Cardiac muscle cell (in vitro differentiated cells and primary cell): ENCODE results near the gene RHBDD3. TPM values are rescaled to one million over a fixed set of nuclear protein-coding genes. Genes with fewer than 3 reads are reported as not detected.

Experiments used
- DNase-seq, 2 donors: peaks; one replicate each; pipeline versions ENCODE4 v3.0.0 to v3.0.0-alpha.2; 2010 to 2017; ENCODE audit warnings: low read depth in 1 of 2, low spot score in 1 of 2
- H3K27ac ChIP-seq: fragments of 200-600 bp; sonication (generic); 2 replicates; pipeline ENCODE4 v1.5.1; 2016
- H3K27me3 ChIP-seq: fragments of 200-600 bp; sonication (generic); 2 replicates; pipeline ENCODE4 v1.6.0; 2016; ENCODE audit warnings: control low read depth
- H3K36me3 ChIP-seq: fragments of 200-600 bp; sonication (generic); 2 replicates; pipeline ENCODE4 v1.5.1; 2016; ENCODE audit warnings: control low read depth
- H3K4me1 ChIP-seq: fragments of 200-600 bp; sonication (generic); 2 replicates; pipeline ENCODE4 v1.8.1; 2017; ENCODE audit warnings: low read depth, mild to moderate bottlenecking, mixed run types
- H3K4me3 ChIP-seq: fragments of 200-600 bp; sonication (generic); 2 replicates; pipeline ENCODE4 v1.5.1; 2016; ENCODE audit warnings: mild to moderate bottlenecking
- H3K9me3 ChIP-seq: fragments of 200-600 bp; sonication (generic); 2 replicates; pipeline ENCODE4 v1.5.1; 2017; ENCODE audit warnings: low read depth, mild to moderate bottlenecking, control low read depth
- polyA plus RNA-seq: library from polyadenylated mRNA; unstranded; fragments of >200 nt; fragmentation: Nextera tagmentation; extraction: Ambion mirVana; gene quantifications from 2 replicates; pipeline ENCODE4 v1.2.1, GENCODE V29; 2016
- total RNA-seq: library from RNA; depleted of rRNA; stranded (reverse); fragments of >200 nt; gene quantifications from 2 replicates; pipeline ENCODE4 v1.2.3, GENCODE V29; 2016
- TF ChIP-seq, protein P1 (sequence below): IDR thresholded peaks from 2 replicates; pipeline ENCODE4 v1.5.1; 2012; ENCODE audit warnings: low read depth, mild to moderate bottlenecking, low read length

RHBDD3 gene
- total and polyA plus RNA-seq, 2 experiments from 2014 or later: 80.4 to 88.6 TPM

DNA sequence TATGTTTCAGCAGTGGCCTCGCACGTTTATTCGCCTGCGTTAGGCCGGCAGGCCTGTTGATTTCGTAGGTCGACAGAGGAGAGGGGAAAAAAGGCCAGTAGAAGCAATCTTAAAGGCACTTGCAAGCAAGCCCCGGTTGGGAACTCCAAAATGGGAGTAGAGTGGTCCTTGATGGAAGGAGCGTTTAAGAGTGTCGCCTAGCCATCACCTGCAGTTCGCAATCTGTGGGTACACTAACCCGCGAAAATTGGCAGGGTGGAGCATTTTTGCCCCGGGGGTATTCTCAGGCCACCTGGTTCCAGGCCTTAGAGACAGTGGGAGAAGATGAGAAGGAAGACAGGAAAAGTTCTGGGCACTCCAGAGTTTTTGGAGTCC is 1.4 kb upstream of the RHBDD3 start:
- peak overlapping the region; percentile 71 for H3K4me3 ChIP-seq
- TF ChIP-seq, protein P1, sequence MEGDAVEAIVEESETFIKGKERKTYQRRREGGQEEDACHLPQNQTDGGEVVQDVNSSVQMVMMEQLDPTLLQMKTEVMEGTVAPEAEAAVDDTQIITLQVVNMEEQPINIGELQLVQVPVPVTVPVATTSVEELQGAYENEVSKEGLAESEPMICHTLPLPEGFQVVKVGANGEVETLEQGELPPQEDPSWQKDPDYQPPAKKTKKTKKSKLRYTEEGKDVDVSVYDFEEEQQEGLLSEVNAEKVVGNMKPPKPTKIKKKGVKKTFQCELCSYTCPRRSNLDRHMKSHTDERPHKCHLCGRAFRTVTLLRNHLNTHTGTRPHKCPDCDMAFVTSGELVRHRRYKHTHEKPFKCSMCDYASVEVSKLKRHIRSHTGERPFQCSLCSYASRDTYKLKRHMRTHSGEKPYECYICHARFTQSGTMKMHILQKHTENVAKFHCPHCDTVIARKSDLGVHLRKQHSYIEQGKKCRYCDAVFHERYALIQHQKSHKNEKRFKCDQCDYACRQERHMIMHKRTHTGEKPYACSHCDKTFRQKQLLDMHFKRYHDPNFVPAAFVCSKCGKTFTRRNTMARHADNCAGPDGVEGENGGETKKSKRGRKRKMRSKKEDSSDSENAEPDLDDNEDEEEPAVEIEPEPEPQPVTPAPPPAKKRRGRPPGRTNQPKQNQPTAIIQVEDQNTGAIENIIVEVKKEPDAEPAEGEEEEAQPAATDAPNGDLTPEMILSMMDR: no peak
- peaks cover 25% of the 10 kb centered on the region for H3K4me1 ChIP-seq
- H3K9me3 ChIP-seq: no peaks in the 10 kb centered on the region
- peaks cover 28% of the 10 kb centered on the region for H3K36me3 ChIP-seq
- no peaks in the 10 kb centered on the region for H3K27me3 ChIP-seq
- peak; percentile 13 to 25 for DNase-seq
- H3K27ac ChIP-seq: peak overlapping the region; percentile 100

DNA sequence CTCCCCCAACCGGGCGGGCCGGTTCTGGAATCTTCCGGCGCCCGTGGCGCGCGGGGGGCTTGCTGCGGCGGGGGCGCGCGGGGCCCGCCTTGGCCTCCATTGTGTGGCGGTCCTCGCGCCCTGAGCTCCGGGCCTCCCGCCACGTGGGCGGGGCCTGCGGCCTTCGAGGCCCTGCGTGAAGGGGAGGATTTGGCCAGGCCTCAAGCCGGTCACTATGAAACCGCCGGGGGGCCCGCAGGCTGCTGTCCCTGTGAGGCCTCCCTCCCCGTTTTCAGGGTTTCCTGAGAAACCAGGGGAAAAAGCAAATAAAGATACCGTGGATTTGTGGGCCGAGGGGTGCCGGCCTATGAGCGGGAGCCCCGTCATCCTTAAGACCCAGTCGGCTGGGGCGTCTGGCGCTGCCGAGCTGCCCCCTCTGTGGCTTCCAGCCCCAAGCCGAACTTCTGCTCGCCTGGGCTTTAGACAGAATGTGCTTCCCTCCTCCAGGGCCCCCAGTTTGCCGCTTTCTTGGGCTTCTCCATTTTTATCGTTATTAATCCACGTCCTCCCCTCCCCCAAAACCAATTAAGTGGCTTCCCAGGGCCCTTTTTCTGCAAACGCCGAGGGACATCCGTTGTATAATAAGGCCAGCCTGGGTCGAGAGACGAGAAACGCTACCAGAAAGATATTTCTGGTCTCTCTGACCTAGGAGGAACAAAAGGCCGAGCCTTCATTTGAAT is 889 bp upstream of the RHBDD3 start:
- H3K4me3 ChIP-seq: peak overlapping the region; percentile 71
- H3K36me3 ChIP-seq: peaks cover 22% of the 10 kb centered on the region
- H3K9me3 ChIP-seq: no peaks in the 10 kb centered on the region
- no peaks in the 10 kb centered on the region for H3K27me3 ChIP-seq
- H3K27ac ChIP-seq: peak overlapping the region; percentile 100
- DNase-seq: peak; percentile 55 to 86
- H3K4me1 ChIP-seq: peaks cover 25% of the 10 kb centered on the region
- TF ChIP-seq, protein P1: no peak

DNA sequence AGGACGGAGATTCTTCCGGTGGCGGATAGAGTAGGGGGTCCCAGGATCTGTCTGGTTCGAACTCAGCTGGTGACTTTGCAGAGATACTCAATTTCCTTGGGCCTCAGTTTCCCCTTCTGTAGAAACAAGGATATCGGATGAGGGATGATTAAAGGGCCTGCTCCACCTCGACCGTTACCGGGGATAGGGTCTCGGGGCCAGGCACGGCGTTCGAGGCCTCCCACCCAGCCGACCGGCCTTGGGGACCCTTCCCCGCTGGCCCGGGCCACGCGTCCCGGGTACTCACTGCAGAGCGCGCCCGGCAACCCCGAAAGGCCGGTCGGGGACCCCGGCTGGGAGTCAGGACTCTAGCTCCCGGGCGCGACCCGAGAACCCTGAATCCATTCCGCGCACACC is 321 bp downstream of the RHBDD3 start:
- peaks cover 10% of the 10 kb centered on the region for H3K36me3 ChIP-seq
- TF ChIP-seq, protein P1: no peak
- DNase-seq: peak in 1 of 2 donors; percentile 6

DNA sequence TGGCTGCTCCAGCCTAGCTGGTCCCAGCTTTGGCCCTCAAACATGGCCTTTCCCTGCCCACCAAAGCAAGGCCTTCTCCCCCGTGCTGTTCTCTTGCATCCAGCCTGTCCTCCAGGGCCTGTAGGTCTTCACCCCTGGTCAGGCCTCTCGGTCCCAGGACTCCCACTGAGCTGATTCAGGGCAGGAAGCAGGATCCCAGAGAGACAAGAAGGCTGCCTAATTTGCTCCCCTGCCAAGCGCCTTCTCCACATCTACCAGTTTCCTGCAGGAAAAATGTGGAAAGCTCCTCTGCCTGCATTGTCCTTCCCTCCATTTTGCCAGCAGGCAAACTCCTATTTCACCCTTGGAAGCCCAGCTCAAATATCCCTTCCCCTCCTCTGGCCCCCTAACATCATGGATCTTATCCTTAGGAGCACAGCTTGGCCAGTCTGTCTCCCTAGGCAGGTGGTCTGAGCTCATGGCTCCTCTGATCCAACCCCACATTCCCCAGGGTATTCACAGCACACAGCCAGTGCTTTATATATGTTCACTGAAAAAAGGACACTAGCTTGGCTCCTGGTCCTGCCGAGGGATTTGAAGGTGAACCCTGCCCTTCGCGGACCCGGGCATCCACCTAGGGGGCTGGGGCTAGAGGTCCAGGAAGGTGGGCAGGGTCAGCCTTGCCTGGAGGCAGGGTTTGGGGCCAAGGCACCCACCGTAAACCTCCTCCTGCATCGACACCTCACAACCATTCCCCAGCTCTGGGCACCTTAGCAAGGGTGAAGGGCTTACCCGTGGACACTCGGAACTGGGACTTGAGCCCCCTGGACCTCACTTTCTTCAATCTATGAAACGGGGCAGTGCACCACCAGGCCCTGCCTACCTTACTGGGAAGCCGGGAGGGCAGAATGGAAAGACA is 968 bp downstream of the RHBDD3 start:
- Histone ChIP-seq H3K27ac (peak overlapping the region; percentile 100), H3K36me3 (peaks cover 8% of the 10 kb centered on the region), H3K9me3 (no peaks in the 10 kb centered on the region), H3K4me3 (peak overlapping the region; percentile 71), H3K27me3 (no peaks in the 10 kb centered on the region), H3K4me1 (peaks cover 25% of the 10 kb centered on the region)
- peak; percentile 5 to 54 for DNase-seq
- TF ChIP-seq, protein P1: no peak

More for the DNA sequence above, 321 bp downstream of the RHBDD3 start:
- Histone ChIP-seq H3K4me3 (peak overlapping the region; percentile 71), H3K4me1 (peaks cover 25% of the 10 kb centered on the region), H3K27me3 (no peaks in the 10 kb centered on the region), H3K9me3 (no peaks in the 10 kb centered on the region), H3K27ac (peak overlapping the region; percentile 100)

DNA sequence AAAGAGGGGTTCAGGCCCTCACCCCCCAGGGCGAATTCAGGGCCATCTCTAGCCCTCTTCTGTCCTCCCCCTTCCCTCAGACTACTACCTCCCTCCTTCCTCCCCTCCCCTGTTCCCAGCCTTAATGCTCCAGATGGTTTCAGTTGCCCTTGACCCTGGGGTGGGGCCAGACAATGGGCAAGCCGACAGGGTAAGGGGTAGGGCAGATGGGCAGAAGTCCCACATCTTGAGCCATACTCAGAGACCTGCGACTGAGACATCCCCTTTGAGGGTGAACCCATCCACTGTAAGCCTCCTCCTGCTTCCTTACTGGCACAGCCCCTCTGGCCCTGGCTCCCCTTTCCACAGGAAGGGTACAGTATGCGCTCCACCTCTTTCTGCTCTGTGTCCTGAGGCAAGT is 1.9 kb downstream of the RHBDD3 start:
- peaks cover 8% of the 10 kb centered on the region for H3K36me3 ChIP-seq
- H3K27ac ChIP-seq: no peak overlapping the region
- H3K4me3 ChIP-seq: no peak overlapping the region
- no peaks in the 10 kb centered on the region for H3K27me3 ChIP-seq
- H3K9me3 ChIP-seq: no peaks in the 10 kb centered on the region
- H3K4me1 ChIP-seq: peaks cover 19% of the 10 kb centered on the region
- no peak for DNase-seq
- TF ChIP-seq, protein P1: no peak
